Activated CD4-positive, alpha-beta T cell treated with anti-CD3 and anti-CD28 coated beads, Interleukin-2, amount 50 U/mL, for 24 hours (primary cell): Measurements from ENCODE around the gene NEDD4L.
"Not testable (repeated sequence)": the region's sequence is repeated elsewhere in the genome, so short reads cannot be mapped to it uniquely, and the experiment has no call there.

ENCODE experiments used
- DNase-seq, 2 donors: peaks; one replicate each; pipeline ENCODE4 v3.0.0-alpha.2; 2020; ENCODE audit warnings: low read depth in 1 of 2, low spot score in 1 of 2

The NEDD4L gene

GRCh38 chr18:58043491-58044369 is at the start of gene NEDD4L:
TSS of gene NEDD4L (plus strand) at chr18:58044226. CDS start at chr18:58044661, 435 bp downstream.
- DNase-seq, result peak; percentile 60 to 81

GRCh38 chr18:57995331-57995730 is 48.7 kb upstream of the NEDD4L start:
- no peak for DNase-seq

- DNase-seq, result not testable (repeated sequence)
These were observed 47.1 kb upstream of the NEDD4L start for GRCh38 chr18:57996894-57997293.

GRCh38 chr18:57997820-57998219 is 46.2 kb upstream of the NEDD4L start:
- DNase-seq, result no peak

- DNase-seq, result no peak
These were observed 45.6 kb upstream of the NEDD4L start for GRCh38 chr18:57998461-57998860.

- no peak for DNase-seq
These were observed 39.7 kb upstream of the NEDD4L start for GRCh38 chr18:58004317-58004716.

- DNase-seq, result no peak
These were observed 39.0 kb upstream of the NEDD4L start for GRCh38 chr18:58005011-58005410.

- DNase-seq, result peak in 1 of 2 donors; percentile 1
These were observed 38.0 kb upstream of the NEDD4L start for GRCh38 chr18:58005885-58006523.

GRCh38 chr18:58009166-58009565 is 34.9 kb upstream of the NEDD4L start:
- no peak for DNase-seq

GRCh38 chr18:58010265-58010664 is 33.8 kb upstream of the NEDD4L start:
- no peak for DNase-seq

- no peak for DNase-seq
These were observed 31.7 kb upstream of the NEDD4L start for GRCh38 chr18:58012356-58012755.

- DNase-seq, result no peak
These were observed 30.5 kb upstream of the NEDD4L start for GRCh38 chr18:58013241-58014211.

- no peak for DNase-seq
These were observed 28.8 kb upstream of the NEDD4L start for GRCh38 chr18:58015065-58015780.

- no peak for DNase-seq
These were observed 26.8 kb upstream of the NEDD4L start for GRCh38 chr18:58017267-58017666.

GRCh38 chr18:58020567-58021107 is 23.4 kb upstream of the NEDD4L start:
- DNase-seq, result no peak

- DNase-seq, result no peak
These were observed 22.5 kb upstream of the NEDD4L start for GRCh38 chr18:58021504-58021903.

GRCh38 chr18:58023108-58023507 is 20.9 kb upstream of the NEDD4L start:
- DNase-seq, result no peak

- no peak for DNase-seq
These were observed 19.9 kb upstream of the NEDD4L start for GRCh38 chr18:58024139-58024538.

- no peak for DNase-seq
These were observed 18.8 kb upstream of the NEDD4L start for GRCh38 chr18:58025205-58025604.

- no peak for DNase-seq
These were observed 18.3 kb upstream of the NEDD4L start for GRCh38 chr18:58025733-58026132.
